Body of pancreas (tissue), 4 donors: Measurements from ENCODE around the gene RBBP8NL.

Source experiments
- CTCF ChIP-seq, 7 experiments: fragments of 450-650 bp in 4 of 7; fragments of 200-600 bp in 3 of 7; sonication (generic) in 3 of 7; IDR thresholded peaks; one replicate each; pipeline ENCODE4 v1.5.1; 2016 to 2019; ENCODE audit warnings: antibody characterized with exemption in 7 of 7
- POLR2A ChIP-seq, 3 donors: fragments of 450-650 bp; IDR thresholded peaks; one replicate each; pipeline ENCODE4 v1.6.1; 2016; ENCODE audit warnings: antibody characterized with exemption in 3 of 3, mild to moderate bottlenecking in 2 of 3

DNA sequence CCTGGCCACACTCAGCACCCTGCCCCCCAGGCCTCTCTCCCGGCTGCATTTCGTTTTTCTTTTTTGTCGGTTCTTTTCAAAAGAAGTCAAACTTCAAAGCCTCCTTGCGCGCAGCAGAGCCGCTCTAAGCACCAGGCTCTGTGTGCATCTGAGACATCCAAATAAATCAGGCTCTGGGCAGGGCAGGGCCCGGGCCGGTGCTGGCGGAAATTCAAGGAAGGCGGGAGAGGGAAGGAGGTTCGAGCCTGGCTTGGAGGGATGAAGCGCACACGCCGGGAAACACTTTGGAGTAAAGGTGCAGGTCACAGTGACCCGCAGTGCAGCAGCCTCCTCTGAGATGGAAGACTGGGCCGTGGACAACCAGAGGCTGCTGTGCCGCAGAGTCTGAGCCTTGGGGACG, 42.7 kb upstream of the RBBP8NL start:
- no peak for TF ChIP-seq CTCF (IDR thresholded peaks at IDR 0.05)
- TF ChIP-seq POLR2A (IDR thresholded peaks at IDR 0.05): no peak
